ENCODE measurements around the gene SLC35G1. TPM values are rescaled to one million over a fixed set of nuclear protein-coding genes. Genes with fewer than 3 reads are reported as not detected.

Gene SLC35G1
- polyA plus RNA-seq, 12 donors = 4.0 to 11.1 (median 5.1) TPM; not detected in 1

DNA sequence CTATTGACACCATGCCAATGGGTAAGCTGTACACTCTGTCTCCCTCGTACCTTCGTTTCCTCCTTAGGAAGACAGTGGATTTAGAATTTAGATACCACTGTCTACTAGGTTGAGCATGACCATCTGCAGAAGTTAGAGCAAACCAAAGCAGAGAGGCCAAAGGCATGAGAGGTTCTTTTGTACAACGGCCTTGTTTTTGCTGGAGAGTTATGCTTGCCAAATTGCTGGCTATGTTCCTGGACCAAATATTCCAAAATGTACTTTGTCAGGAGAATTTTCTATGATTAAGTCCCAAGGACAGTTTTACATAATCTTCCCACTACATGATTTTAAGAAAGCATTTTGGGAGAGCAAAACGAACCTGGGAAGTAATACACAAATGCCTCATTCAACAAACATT is 52.0 kb downstream of the SLC35G1 start:
- DNase-seq = peak; percentile 31

GRCh38 chr10:93947055-93947454 is 53.3 kb downstream of the SLC35G1 start:
- peak; percentile 38 for DNase-seq

GRCh38 chr10:93947524-93947923 is 53.7 kb downstream of the SLC35G1 start:
- DNase-seq = no peak

DNA sequence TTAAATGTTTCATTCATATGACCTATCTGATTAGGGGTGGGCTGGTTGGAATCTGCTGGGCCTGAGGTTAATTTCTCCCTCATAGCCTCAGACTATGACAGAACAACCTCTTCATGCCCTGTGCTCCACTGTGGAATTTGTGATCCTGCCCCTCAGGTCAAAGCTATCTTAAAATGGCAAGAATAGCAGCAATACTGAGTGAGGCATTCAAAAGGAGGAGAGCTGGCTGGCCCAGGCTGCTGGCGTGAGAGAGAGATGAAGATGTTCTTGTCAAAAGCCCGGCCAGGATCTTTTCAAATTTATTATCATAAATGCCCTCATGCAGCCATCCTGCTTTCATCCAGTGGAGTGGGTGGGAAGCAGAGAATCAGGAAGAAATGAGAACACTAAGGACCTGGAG is 58.1 kb downstream of the SLC35G1 start:
- DNase-seq = no peak

Other genes starting within 250 kb of the SLC35G1 start
- gene FRA10AC1, start 191.4 kb upstream of the SLC35G1 start, polyA plus RNA-seq (ENCODE audit: insufficient read length in 12 of 12) = 10 to 100 TPM in 11 of 12 donors, not detected in 1; 20.8 to 46.2 (median 28.2) TPM
- 10 to 100 TPM in 11 of 12 donors, not detected in 1; 23.0 to 65.2 (median 41.1) TPM for gene LGI1, start 136.0 kb upstream of the SLC35G1 start, polyA plus RNA-seq (ENCODE audit: insufficient read length in 12 of 12)
- 10 to 100 TPM in 11 of 12 donors, not detected in 1; 25.3 to 59.5 (median 41.9) TPM for gene PLCE1, start 100.0 kb downstream of the SLC35G1 start, polyA plus RNA-seq (ENCODE audit: insufficient read length in 12 of 12)